HepG2 (cell line): ENCODE data around the gene CDK14.

Source experiments
- CENPX ChIP-seq: sonication (generic); formaldehyde crosslinking; IDR thresholded peaks from 2 replicates; pipeline ENCODE4 v1.9.0; 2021; ENCODE audit warnings: mild to moderate bottlenecking, missing genetic modification reagents, moderate library complexity
- CTCF ChIP-seq: sonication (generic); formaldehyde crosslinking; IDR thresholded peaks from 2 replicates; pipeline ENCODE4 v1.5.0; 2020; ENCODE audit warnings: mild to moderate bottlenecking, missing genetic modification reagents, moderate library complexity
- NCOA1 ChIP-seq: sonication (generic); formaldehyde crosslinking; IDR thresholded peaks from 2 replicates; pipeline ENCODE4 v1.9.0; 2021; ENCODE audit warnings: missing genetic modification reagents
- PHF20 ChIP-seq: sonication (generic); formaldehyde crosslinking; IDR thresholded peaks from 2 replicates; pipeline ENCODE4 v1.5.0; 2020; ENCODE audit warnings: mild to moderate bottlenecking, missing genetic modification reagents
- POLR2A ChIP-seq, 2 experiments: IDR thresholded peaks; 2 replicates each; pipeline ENCODE4 v1.6.1; 2011; ENCODE audit warnings: low read depth in 2 of 2, low read length in 2 of 2, mild to moderate bottlenecking in 1 of 2, moderate library complexity in 1 of 2; ENCODE audit not compliant: insufficient read depth in 1 of 2
- PRPF4 ChIP-seq: fragments of 200-400 bp; formaldehyde crosslinking; IDR thresholded peaks from 2 replicates; pipeline ENCODE4 v1.6.1; 2016; ENCODE audit warnings: low read length, low read depth; ENCODE audit not compliant: poor library complexity, severe bottlenecking
- SMARCE1 ChIP-seq: fragments of 450-650 bp; IDR thresholded peaks from 2 replicates; pipeline ENCODE4 v1.6.1; 2017; ENCODE audit warnings: borderline replicate concordance
- ZNF207 ChIP-seq: fragments of 450-650 bp; IDR thresholded peaks from 2 replicates; pipeline ENCODE4 v1.6.1; 2016; ENCODE audit warnings: antibody characterized with exemption, borderline replicate concordance

DNA sequence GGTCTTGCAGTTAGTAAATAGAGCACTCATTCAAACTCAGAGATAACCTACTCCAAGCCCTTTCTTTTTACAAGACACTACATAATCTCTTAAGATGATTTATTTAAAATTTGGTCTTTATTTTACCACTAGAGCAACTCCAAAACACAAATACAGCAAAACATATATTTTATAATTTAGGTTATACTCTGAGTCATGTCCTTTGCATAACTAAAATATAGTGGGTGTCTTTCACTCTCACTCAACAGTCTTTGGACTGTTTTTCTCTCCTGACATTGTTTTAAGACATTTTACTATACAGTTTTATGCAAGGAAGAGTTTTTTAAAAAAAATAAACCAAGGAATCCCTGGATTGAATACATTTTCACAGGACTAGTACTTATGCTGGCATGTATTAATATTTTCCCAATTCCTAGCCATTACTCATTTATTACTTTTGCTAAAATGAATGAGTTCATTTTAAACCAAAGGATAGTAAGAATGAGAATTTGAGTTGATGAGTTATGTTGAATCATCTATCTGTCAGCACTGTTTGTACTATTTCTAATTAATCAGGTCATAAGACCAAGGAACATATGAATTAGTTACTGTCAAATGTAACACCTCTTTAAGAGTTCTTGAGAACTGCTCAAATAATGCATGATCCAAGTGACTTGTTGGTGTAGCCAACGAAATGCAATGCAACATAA is 365.1 kb downstream of the CDK14 start:
- TF ChIP-seq ZNF207 (no peak), SMARCE1 (no peak), PRPF4 (no peak), CENPX (no peak), NCOA1 (no peak), CTCF (CRISPR knock-in tag) (no peak), PHF20 (CRISPR knock-in tag) (no peak), POLR2A (IDR thresholded peaks at IDR 0.05; ENCODE audit: insufficient read depth in 1 of 2, low read depth in 2 of 2, low read length in 2 of 2) (no peak)
